Measurements from ENCODE around the gene RASGRF1.

GRCh38 chr15:79066391-79067071, 24.0 kb downstream of the RASGRF1 start:
- TF ChIP-seq CTCF (IDR thresholded peaks at IDR 0.05; ENCODE audit: poor library complexity, severe bottlenecking) = no peak
- no peak for TF ChIP-seq MXI1 (conservative IDR thresholded peaks at IDR 0.05; ENCODE audit: poor library complexity, severe bottlenecking)
- no peak for TF ChIP-seq EP300 (conservative IDR thresholded peaks at IDR 0.05; ENCODE audit: poor library complexity, severe bottlenecking)
- TF ChIP-seq POLR2AphosphoS5 (IDR thresholded peaks at IDR 0.05) = no peak
- TF ChIP-seq TAF1 (IDR thresholded peaks at IDR 0.05; ENCODE audit: low read depth) = no peak
- no peak for TF ChIP-seq EZH2 (IDR thresholded peaks at IDR 0.05; ENCODE audit: borderline replicate concordance, insufficient read depth, low read length, poor library complexity, severe bottlenecking)
- no peak for TF ChIP-seq SMC3 (conservative IDR thresholded peaks at IDR 0.05; ENCODE audit: poor library complexity)
- TF ChIP-seq REST (IDR thresholded peaks at IDR 0.05; ENCODE audit: borderline replicate concordance) = no peak
- TF ChIP-seq RAD21 (conservative IDR thresholded peaks at IDR 0.05) = no peak

Measured in neural cell (in vitro differentiated cells).